Measurements from ENCODE around the gene GBF1.

The GBF1 gene

GRCh38 chr10:102225646-102226541 is 19.4 kb upstream of the GBF1 start, which contains the start of gene ELOVL3:
ELOVL3 (plus strand) TSS chr10:102226299; CDS start chr10:102226549, 250 bp downstream.
- in situ Hi-C loops (cut with MboI; ENCODE audit: low sequenced_read_pairs) = loop anchor here (5.0 kb wide), 1 partner anchor 126 kb away; no protein-coding TSS in a partner anchor
- no peak within 1 kb of the TSS for H3K4me3 ChIP-seq
- DNase-seq (ENCODE audit: low spot score in 2 of 2) = peak; percentile 94 to 97

GRCh38 chr10:102226542-102226870 is 18.8 kb upstream of the GBF1 start:
- Histone ChIP-seq H3K4me1 (peaks cover 16% of the 10 kb centered on the region), H3K9me3 (no peaks in the 10 kb centered on the region), H3K4me3 (no peak overlapping the region), H3K36me3 (replicated peaks) (no peaks in the 10 kb centered on the region), H3K27me3 (ENCODE audit: low read depth) (peaks cover 2% of the 10 kb centered on the region; the same call in 1 of the 2 replicates)
- in situ Hi-C loops (cut with MboI; ENCODE audit: low sequenced_read_pairs) = loop anchor here (5.0 kb wide), 1 partner anchor 126 kb away; no protein-coding TSS in a partner anchor
- no peak for DNase-seq (ENCODE audit: low spot score in 2 of 2)

More at GRCh38 chr10:102225646-102226541, 19.4 kb upstream of the GBF1 start, which contains the start of gene ELOVL3:
- peaks cover 16% of the 10 kb centered on the region for H3K4me1 ChIP-seq
- H3K27me3 ChIP-seq (ENCODE audit: low read depth) = peaks cover 2% of the 10 kb centered on the region; the same call in 1 of the 2 replicates
- H3K9me3 ChIP-seq = no peaks in the 10 kb centered on the region
- no peaks in the 10 kb centered on the region for H3K36me3 ChIP-seq (replicated peaks)

- in situ Hi-C loops (cut with MboI; ENCODE audit: low sequenced_read_pairs) = loop anchor here (5.0 kb wide), 1 partner anchor 125 kb away; no protein-coding TSS in a partner anchor
- DNase-seq (ENCODE audit: low spot score in 2 of 2) = no peak
- Histone ChIP-seq H3K36me3 (replicated peaks) (no peaks in the 10 kb centered on the region), H3K4me3 (no peak overlapping the region), H3K4me1 (peaks cover 16% of the 10 kb centered on the region), H3K27me3 (ENCODE audit: low read depth) (peaks cover 2% of the 10 kb centered on the region; the same call in 1 of the 2 replicates), H3K9me3 (no peaks in the 10 kb centered on the region)
These were observed 18.3 kb upstream of the GBF1 start for GRCh38 chr10:102227050-102227449.

- H3K27me3 ChIP-seq (ENCODE audit: low read depth) = peaks cover 2% of the 10 kb centered on the region; the same call in 1 of the 2 replicates
- peaks cover 16% of the 10 kb centered on the region for H3K4me1 ChIP-seq
- in situ Hi-C loops (cut with MboI; ENCODE audit: low sequenced_read_pairs) = loop anchor here (5.0 kb wide), 1 partner anchor 122 kb away; no protein-coding TSS in a partner anchor
- peak overlapping the region; percentile 11 for H3K4me3 ChIP-seq
- H3K36me3 ChIP-seq (replicated peaks) = no peaks in the 10 kb centered on the region
- H3K9me3 ChIP-seq = no peaks in the 10 kb centered on the region
- peak; percentile 81 to 92 for DNase-seq (ENCODE audit: low spot score in 2 of 2)
These were observed 15.5 kb upstream of the GBF1 start for GRCh38 chr10:102229810-102230263.

- peak in 1 of 2 experiments; percentile 63 for DNase-seq (ENCODE audit: low spot score in 2 of 2)
These were observed 15.0 kb upstream of the GBF1 start for GRCh38 chr10:102230264-102230860.

GRCh38 chr10:102230861-102231356 is 14.4 kb upstream of the GBF1 start:
- no peak for DNase-seq (ENCODE audit: low spot score in 2 of 2)
- Histone ChIP-seq H3K27me3 (ENCODE audit: low read depth) (peaks cover 2% of the 10 kb centered on the region; the same call in 1 of the 2 replicates), H3K9me3 (no peaks in the 10 kb centered on the region), H3K4me1 (peaks cover 11% of the 10 kb centered on the region), H3K36me3 (replicated peaks) (no peaks in the 10 kb centered on the region), H3K4me3 (no peak overlapping the region)
- in situ Hi-C loops (cut with MboI; ENCODE audit: low sequenced_read_pairs) = no loop called here

More at GRCh38 chr10:102230264-102230860, 15.0 kb upstream of the GBF1 start:
- Histone ChIP-seq H3K36me3 (replicated peaks) (no peaks in the 10 kb centered on the region), H3K4me1 (peaks cover 16% of the 10 kb centered on the region), H3K9me3 (no peaks in the 10 kb centered on the region), H3K27me3 (ENCODE audit: low read depth) (peaks cover 2% of the 10 kb centered on the region; the same call in 1 of the 2 replicates), H3K4me3 (peak overlapping the region; percentile 11)
- in situ Hi-C loops (cut with MboI; ENCODE audit: low sequenced_read_pairs) = no loop called here

- DNase-seq (ENCODE audit: low spot score in 2 of 2) = peak in 1 of 2 experiments; percentile 80
- Histone ChIP-seq H3K27me3 (ENCODE audit: low read depth) (peaks cover 1% of the 10 kb centered on the region; the same call in 1 of the 2 replicates), H3K4me1 (peaks cover 6% of the 10 kb centered on the region), H3K36me3 (replicated peaks) (no peaks in the 10 kb centered on the region), H3K4me3 (no peak overlapping the region), H3K9me3 (no peaks in the 10 kb centered on the region)
- in situ Hi-C loops (cut with MboI; ENCODE audit: low sequenced_read_pairs) = no loop called here
These were observed 13.7 kb upstream of the GBF1 start for GRCh38 chr10:102231357-102232318.

GRCh38 chr10:102233997-102234396 is 11.3 kb upstream of the GBF1 start:
- in situ Hi-C loops (cut with MboI; ENCODE audit: low sequenced_read_pairs) = no loop called here
- DNase-seq (ENCODE audit: low spot score in 2 of 2) = no peak
- Histone ChIP-seq H3K9me3 (no peaks in the 10 kb centered on the region), H3K27me3 (ENCODE audit: low read depth) (no peaks in the 10 kb centered on the region), H3K36me3 (replicated peaks) (no peaks in the 10 kb centered on the region), H3K4me3 (no peak overlapping the region), H3K4me1 (peaks cover 6% of the 10 kb centered on the region)

GRCh38 chr10:102234888-102235597 is 10.3 kb upstream of the GBF1 start:
- Histone ChIP-seq H3K9me3 (no peaks in the 10 kb centered on the region), H3K27me3 (ENCODE audit: low read depth) (no peaks in the 10 kb centered on the region), H3K4me1 (peaks cover 3% of the 10 kb centered on the region), H3K36me3 (replicated peaks) (no peaks in the 10 kb centered on the region), H3K4me3 (no peak overlapping the region)
- in situ Hi-C loops (cut with MboI; ENCODE audit: low sequenced_read_pairs) = no loop called here
- DNase-seq (ENCODE audit: low spot score in 2 of 2) = no peak

- H3K9me3 ChIP-seq = no peaks in the 10 kb centered on the region
- DNase-seq (ENCODE audit: low spot score in 2 of 2) = no peak
- no peaks in the 10 kb centered on the region for H3K27me3 ChIP-seq (ENCODE audit: low read depth)
- H3K36me3 ChIP-seq (replicated peaks) = no peaks in the 10 kb centered on the region
- in situ Hi-C loops (cut with MboI; ENCODE audit: low sequenced_read_pairs) = no loop called here
- no peak overlapping the region for H3K4me3 ChIP-seq
- no peaks in the 10 kb centered on the region for H3K4me1 ChIP-seq
These were observed 9.8 kb upstream of the GBF1 start for GRCh38 chr10:102235598-102235920.

GRCh38 chr10:102236006-102236405 is 9.3 kb upstream of the GBF1 start:
- no peak for DNase-seq (ENCODE audit: low spot score in 2 of 2)
- in situ Hi-C loops (cut with MboI; ENCODE audit: low sequenced_read_pairs) = no loop called here
- H3K36me3 ChIP-seq (replicated peaks) = no peaks in the 10 kb centered on the region
- no peaks in the 10 kb centered on the region; the same call in 1 of the 2 replicates for H3K4me1 ChIP-seq
- no peak overlapping the region for H3K4me3 ChIP-seq
- H3K9me3 ChIP-seq = no peaks in the 10 kb centered on the region
- no peaks in the 10 kb centered on the region for H3K27me3 ChIP-seq (ENCODE audit: low read depth)

- no peaks in the 10 kb centered on the region for H3K27me3 ChIP-seq (ENCODE audit: low read depth)
- H3K4me3 ChIP-seq = no peak overlapping the region
- in situ Hi-C loops (cut with MboI; ENCODE audit: low sequenced_read_pairs) = no loop called here
- DNase-seq (ENCODE audit: low spot score in 2 of 2) = no peak
- H3K36me3 ChIP-seq (replicated peaks) = no peaks in the 10 kb centered on the region
- no peaks in the 10 kb centered on the region for H3K9me3 ChIP-seq
- peaks cover 5% of the 10 kb centered on the region; the same call in 1 of the 2 replicates for H3K4me1 ChIP-seq
These were observed 7.5 kb upstream of the GBF1 start for GRCh38 chr10:102237711-102238252.
